Lung (tissue), 12 donors: ENCODE data around the gene NSMCE1. TPM values are rescaled to one million over a fixed set of nuclear protein-coding genes. Genes with fewer than 3 reads are reported as not detected.
"Not testable (repeated sequence)": the region's sequence is repeated elsewhere in the genome, so short reads cannot be mapped to it uniquely, and the experiment has no call there.

Experiments
- ATAC-seq: fragments of 200-7000 bp; cut with Tn5 transposase; one replicate; pipeline ENCODE4 v1.9.1; 2020; ENCODE audit warnings: moderate number of reproducible peaks; ENCODE audit not compliant: insufficient read depth, low FRiP score
- DNase-seq, 3 donors: peaks; one replicate each; pipeline ENCODE4 v3.0.0-alpha.2; 2013 to 2017
- H3K27ac ChIP-seq, 2 donors: one replicate each; pipeline ENCODE4 v1.5.1; 2013; ENCODE audit warnings: mild to moderate bottlenecking in 2 of 2, moderate library complexity in 2 of 2, control low read depth in 1 of 2, inconsistent platforms in 1 of 2, low read depth in 1 of 2, low read length in 1 of 2
- H3K27me3 ChIP-seq, 3 donors: one replicate each; pipeline ENCODE4 v1.5.1; 2013; ENCODE audit warnings: low read length in 2 of 3; ENCODE audit not compliant: control insufficient read depth in 3 of 3, insufficient read depth in 3 of 3
- H3K36me3 ChIP-seq, 4 donors: one replicate each; pipeline ENCODE4 v1.5.1; 2013; ENCODE audit warnings: low read length in 4 of 4, mild to moderate bottlenecking in 1 of 4, moderate library complexity in 1 of 4; ENCODE audit not compliant: control insufficient read depth in 4 of 4, insufficient read depth in 4 of 4
- H3K4me1 ChIP-seq, 5 donors: one replicate each; pipeline ENCODE4 v1.5.1; 2013; ENCODE audit warnings: low read length in 5 of 5, mild to moderate bottlenecking in 2 of 5, moderate library complexity in 1 of 5; ENCODE audit not compliant: control insufficient read depth in 5 of 5, insufficient read depth in 5 of 5
- H3K4me3 ChIP-seq: one replicate; pipeline ENCODE4 v1.5.1; 2013; ENCODE audit warnings: mild to moderate bottlenecking, control low read depth, moderate library complexity
- H3K9ac ChIP-seq, 2 donors: one replicate each; pipeline ENCODE4 v1.5.1; 2013; ENCODE audit warnings: low read length in 2 of 2, control low read depth in 1 of 2; ENCODE audit not compliant: insufficient read depth in 1 of 2
- H3K9me3 ChIP-seq, 4 donors: one replicate each; pipeline ENCODE4 v1.5.1; 2013; ENCODE audit warnings: low read length in 3 of 4, mild to moderate bottlenecking in 1 of 4, moderate library complexity in 1 of 4; ENCODE audit not compliant: control insufficient read depth in 4 of 4, insufficient read depth in 3 of 4
- CTCF ChIP-seq: IDR thresholded peaks from 2 replicates; pipeline ENCODE4 v1.5.1; 2012; ENCODE audit warnings: mild to moderate bottlenecking; ENCODE audit errors: control extremely low read depth, extremely low read depth
- WGBS, 2 donors: extraction: QIAGEN DNeasy Blood & Tissue Kit; methylation state at CpG; one replicate each; pipeline ENCODE4 v1.1.7; 2013; 5-methylcytosine and 5-hydroxymethylcytosine counted together
- polyA plus RNA-seq, 2 donors: library from polyadenylated mRNA; stranded (reverse); fragments of 200-250 nt; gene quantifications; one replicate each; pipeline ENCODE4 v1.2.1, GENCODE V29; 2013
- total RNA-seq, 2 donors: library from RNA; depleted of rRNA in 1 of 2; stranded (reverse); fragments of >200 nt in 1 of 2; gene quantifications; one replicate each; pipeline ENCODE4 v1.2.1, GENCODE V29; 2014 to 2021
- donor health status: control.
- donor health status: control.
- donor health status: Bipolar disorder and iron deficiency.
- donor health status: healthy.
- donor health status: DM: yes; HTN: yes; CAD: no.

Gene NSMCE1
- total and polyA plus RNA-seq, 4 donors: 37.4 to 75.4 (median 57.2) TPM

GRCh38 chr16:27251541-27252205 is 16.9 kb downstream of the NSMCE1 start:
- H3K27ac ChIP-seq: no peak overlapping the region
- no peak overlapping the region for H3K9ac ChIP-seq
- no peak for TF ChIP-seq CTCF
- no peaks in the 10 kb centered on the region for H3K9me3 ChIP-seq
- DNase-seq (no peak), ATAC-seq (no peak)
- H3K4me1 ChIP-seq: peaks cover 0 to 11% (median 7%) of the 10 kb centered on the region in 5 donors
- no peaks in the 10 kb centered on the region for H3K27me3 ChIP-seq
- H3K4me3 ChIP-seq: no peak overlapping the region
- 93 to 95% methylated on average over 8 of the region's 8 CpGs for WGBS, 2 donors
- H3K36me3 ChIP-seq: peaks cover 7 to 12% (median 9%) of the 10 kb centered on the region in 4 donors

GRCh38 chr16:27248886-27249285 is 19.7 kb downstream of the NSMCE1 start:
- H3K4me3 ChIP-seq, H3K36me3 ChIP-seq, H3K9me3 ChIP-seq, ATAC-seq, H3K9ac ChIP-seq, H3K27me3 ChIP-seq, DNase-seq, H3K27ac ChIP-seq: not testable (repeated sequence)
- peaks cover 3 to 28% (median 14%) of the 10 kb centered on the region in 5 donors for H3K4me1 ChIP-seq
- WGBS, 2 donors: 97 to 99% methylated on average over 4 of the region's 4 CpGs

- no peak for ATAC-seq
- H3K4me3 ChIP-seq: no peak overlapping the region
- WGBS, 2 donors: 92 to 96% methylated on average over 2 of the region's 2 CpGs
Observed at GRCh38 chr16:27248036-27248435, 20.5 kb downstream of the NSMCE1 start.

GRCh38 chr16:27247076-27247475 is 21.5 kb downstream of the NSMCE1 start:
- H3K4me1 ChIP-seq: peaks cover 0 to 43% (median 27%) of the 10 kb centered on the region in 5 donors
- H3K36me3 ChIP-seq, H3K27me3 ChIP-seq, H3K9me3 ChIP-seq, H3K4me3 ChIP-seq, DNase-seq, ATAC-seq, H3K27ac ChIP-seq, H3K9ac ChIP-seq: not testable (repeated sequence)
- WGBS, 2 donors: 29 to 65% methylated on average over 1 of the region's 1 CpG

More at GRCh38 chr16:27248036-27248435, 20.5 kb downstream of the NSMCE1 start:
- no peak overlapping the region for H3K27ac ChIP-seq
- TF ChIP-seq CTCF: no peak
- no peaks in the 10 kb centered on the region for H3K9me3 ChIP-seq
- H3K36me3 ChIP-seq: peaks cover 0 to 1% (median 0%) of the 10 kb centered on the region in 4 donors
- peaks cover 0 to 33% (median 21%) of the 10 kb centered on the region in 5 donors for H3K4me1 ChIP-seq
- DNase-seq: no peak
- no peak overlapping the region for H3K9ac ChIP-seq
- no peaks in the 10 kb centered on the region for H3K27me3 ChIP-seq
